K562 (cell line): Measurements from ENCODE around the gene NACC1. TPM values are rescaled to one million over a fixed set of nuclear protein-coding genes. Genes with fewer than 3 reads are reported as not detected.

Experiments used
- CBX5 ChIP-seq: IDR thresholded peaks from 2 replicates; pipeline ENCODE4 v1.6.1; 2014; ENCODE audit warnings: low read depth, borderline replicate concordance
- DDX20 ChIP-seq: fragments of 450-650 bp; IDR thresholded peaks from 2 replicates; pipeline ENCODE4 v1.6.1; 2016; ENCODE audit warnings: missing genetic modification characterization, low read depth, mild to moderate bottlenecking, missing compliant biosample characterization, moderate library complexity
- EHMT2 ChIP-seq: fragments of 450-650 bp; IDR thresholded peaks from 2 replicates; pipeline ENCODE4 v1.6.1; 2018; ENCODE audit warnings: antibody characterized with exemption
- ELF2 ChIP-seq: fragments of 250-450 bp; sonication (Bioruptor Pico); IDR thresholded peaks from 2 replicates; pipeline ENCODE4 v1.5.0; 2021; ENCODE audit warnings: mild to moderate bottlenecking
- ETV1 ChIP-seq: fragments of 450-650 bp; conservative IDR thresholded peaks from 2 replicates; pipeline ENCODE4 v1.6.1; 2016; ENCODE audit warnings: missing genetic modification characterization, control low read depth, low read depth, missing compliant biosample characterization
- FOXK2 ChIP-seq, 2 experiments: fragments of 450-650 bp; IDR thresholded peaks in 1 of 2; conservative IDR thresholded peaks in 1 of 2; 2 replicates each; pipeline ENCODE4 v1.6.1; 2016; ENCODE audit warnings: low read depth in 2 of 2, mild to moderate bottlenecking in 1 of 2
- GTF2A2 ChIP-seq: IDR thresholded peaks from 2 replicates; pipeline ENCODE4 v1.6.1; 2016; ENCODE audit warnings: mild to moderate bottlenecking, missing genetic modification characterization, missing compliant biosample characterization
- HBP1 ChIP-seq: fragments of 450-650 bp; formaldehyde crosslinking; IDR thresholded peaks from 2 replicates; pipeline ENCODE4 v1.4.0; 2022; ENCODE audit warnings: missing genetic modification characterization
- JUN ChIP-seq, 2 experiments: sonication (generic) in 1 of 2; formaldehyde crosslinking in 1 of 2; IDR thresholded peaks; 2 replicates each; pipeline versions ENCODE4 v1.6.1 to v1.8.0; 2012 to 2022; ENCODE audit warnings: borderline replicate concordance in 2 of 2, mild to moderate bottlenecking in 2 of 2, improper control_type of control experiment in 1 of 2, low read depth in 1 of 2, low read length in 1 of 2, missing genetic modification reagents in 1 of 2
- MAX ChIP-seq: sonication (generic); formaldehyde crosslinking; IDR thresholded peaks from 2 replicates; pipeline ENCODE4 v1.9.0; 2022; ENCODE audit warnings: mild to moderate bottlenecking, missing genetic modification reagents
- MCM2 ChIP-seq: fragments of 450-650 bp; IDR thresholded peaks from 2 replicates; pipeline ENCODE4 v1.6.1; 2017; ENCODE audit warnings: low read depth, mild to moderate bottlenecking
- MTA3 ChIP-seq: fragments of 450-650 bp; formaldehyde crosslinking; IDR thresholded peaks from 2 replicates; pipeline ENCODE4 v1.6.1; 2017; ENCODE audit warnings: mild to moderate bottlenecking, borderline replicate concordance
- NR0B1 ChIP-seq: fragments of 450-650 bp; IDR thresholded peaks from one replicate; pipeline ENCODE4 v1.6.1; 2018; ENCODE audit warnings: mild to moderate bottlenecking, moderate library complexity; ENCODE audit not compliant: partially characterized antibody
- NR4A1 ChIP-seq, 2 experiments: fragments of 250-450 bp in 1 of 2; fragments of 450-650 bp in 1 of 2; sonication (Bioruptor Pico) in 1 of 2; IDR thresholded peaks; 2 replicates each; pipeline versions ENCODE4 v1.4.0 to v1.6.1; 2016 to 2020; ENCODE audit warnings: mild to moderate bottlenecking in 2 of 2, missing compliant biosample characterization in 1 of 2, missing genetic modification characterization in 1 of 2, moderate library complexity in 1 of 2
- PHF20 ChIP-seq: fragments of 450-650 bp; IDR thresholded peaks from 2 replicates; pipeline ENCODE4 v1.6.1; 2018; ENCODE audit not compliant: partially characterized antibody
- SETDB1 ChIP-seq: IDR thresholded peaks from one replicate; pipeline ENCODE4 v1.6.1; 2012; ENCODE audit warnings: low read length, control low read depth, inconsistent platforms
- SIN3B ChIP-seq: fragments of 450-650 bp; IDR thresholded peaks from 2 replicates; pipeline ENCODE4 v1.6.1; 2017; ENCODE audit warnings: low read depth, mild to moderate bottlenecking, moderate library complexity
- TAL1 ChIP-seq: fragments of 450-650 bp; IDR thresholded peaks from 2 replicates; pipeline ENCODE4 v1.6.1; 2016; ENCODE audit warnings: mild to moderate bottlenecking
- THAP7 ChIP-seq: fragments of 250-450 bp; sonication (Bioruptor Pico); IDR thresholded peaks from 2 replicates; pipeline ENCODE4 v1.5.0; 2021
- XRCC3 ChIP-seq: fragments of 450-650 bp; IDR thresholded peaks from 2 replicates; pipeline ENCODE4 v1.6.1; 2017; ENCODE audit warnings: mild to moderate bottlenecking, moderate library complexity
- YBX1 ChIP-seq: fragments of 450-650 bp; IDR thresholded peaks from 2 replicates; pipeline ENCODE4 v1.7.1; 2016; ENCODE audit warnings: mild to moderate bottlenecking
- ZNF133 ChIP-seq: fragments of 250-450 bp; sonication (Bioruptor Pico); IDR thresholded peaks from 2 replicates; pipeline ENCODE4 v1.4.0; 2020; ENCODE audit warnings: mild to moderate bottlenecking
- ZNF41 ChIP-seq: fragments of 250-450 bp; sonication (Bioruptor Pico); conservative IDR thresholded peaks from 2 replicates; pipeline ENCODE4 v1.4.0; 2020; ENCODE audit warnings: mild to moderate bottlenecking
- ZNF511 ChIP-seq: sonication (generic); formaldehyde crosslinking; IDR thresholded peaks from 2 replicates; pipeline ENCODE4 v1.8.0; 2022; ENCODE audit warnings: mild to moderate bottlenecking, missing genetic modification reagents
- ZNF583 ChIP-seq: fragments of 250-450 bp; sonication (Bioruptor Pico); IDR thresholded peaks from 2 replicates; pipeline ENCODE4 v1.4.0; 2020
- ZNF77 ChIP-seq: fragments of 250-450 bp; sonication (Bioruptor Pico); IDR thresholded peaks from 2 replicates; pipeline ENCODE4 v1.5.0; 2020
- polyA plus RNA-seq, 8 experiments: library from polyadenylated mRNA; depleted of rRNA in 4 of 8; stranded (reverse) in 5 of 8; unstranded in 3 of 8; fragments of >200 nt; fragmentation: Nextera tagmentation in 2 of 8; fragmentation: Illumina TruSeq in 1 of 8; extraction: Ambion mirVana in 2 of 8; extraction: Trizol in 1 of 8; gene quantifications; 2 replicates each; pipeline versions ENCODE4 v1.2.1 to v1.2.3, GENCODE V29; 2011 to 2014; ENCODE audit warnings: inconsistent platforms in 1 of 8, missing spikeins in 1 of 8
- total RNA-seq, 7 experiments: library from RNA; depleted of rRNA in 6 of 7; stranded (reverse); fragments of >200 nt in 6 of 7; fragmentation: Illumina TruSeq in 2 of 7; extraction: Trizol in 2 of 7; gene quantifications; 2 replicates each; pipeline versions ENCODE4 v1.2.1 to v1.2.3, GENCODE V29; 2011 to 2021; ENCODE audit warnings: low replicate concordance in 1 of 7

NACC1 gene
- total and polyA plus RNA-seq, 9 of the 15 experiments (the other 6 are each of a cell fraction or from before 2014, with no cell fraction given) = 0.04 to 96.6 (median 25.8) TPM

GRCh38 chr19:13152974-13153568, 35.0 kb downstream of the NACC1 start (continued):
- TF ChIP-seq SIN3B (peak; percentile 34; the same call in 1 of the 2 replicates), ZNF511 (CRISPR knock-in tag) (peak; percentile 37; the same call in 1 of the 2 replicates), SETDB1 (no peak), THAP7 (CRISPR knock-in tag) (peak; percentile 83; the same call in 1 of the 2 replicates), TAL1 (no peak), ZNF77 (no peak; the same call in 1 of the 2 replicates), ETV1 (peak; percentile 36), EHMT2 (no peak), MAX (CRISPR knock-in tag) (peak; percentile 62; the same call in 1 of the 2 replicates), HBP1 (CRISPR knock-in tag) (peak; percentile 85), FOXK2 (conservative IDR thresholded peaks at IDR 0.05 in 1 of 2, IDR thresholded peaks at IDR 0.05 in 1 of 2; ENCODE audit: low read depth in 2 of 2) (peak; percentile 20 to 60), ZNF583 (CRISPR knock-in tag) (no peak), YBX1 (no peak), NR4A1 (CRISPR knock-in tag; IDR thresholded peaks at IDR 0.05) (no peak), NR4A1 (tag; IDR thresholded peaks at IDR 0.05) (0 out of 2 replicates have a peak, but pooled peaks have one; percentile 72), XRCC3 (no peak), MTA3 (peak; percentile 99), CBX5 (0 out of 2 replicates have a peak, but pooled peaks have one; percentile 50), MCM2 (no peak), ZNF133 (no peak), ELF2 (CRISPR knock-in tag) (no peak), NR0B1 (no peak), JUN (IDR thresholded peaks at IDR 0.05; ENCODE audit: borderline replicate concordance, low read depth, low read length) (peak; percentile 72; the same call in 1 of the 2 replicates), JUN (CRISPR knock-in tag; IDR thresholded peaks at IDR 0.05; ENCODE audit: borderline replicate concordance) (no peak; the same call in 1 of the 2 replicates), PHF20 (no peak), GTF2A2 (tag) (peak; percentile 93), ZNF41 (no peak), DDX20 (tag) (no peak)
